NB4 (cell line): ENCODE data around the gene DCD.
A peak's percentile ranks its signal among the peaks of the same experiment; 100 is the strongest.

ENCODE experiments used
- DNase-seq: peaks from one replicate; pipeline ENCODE4 v3.0.0; 2010; ENCODE audit warnings: low read depth
- H3K4me3 ChIP-seq: one replicate; pipeline ENCODE4 v1.5.1; 2011; ENCODE audit warnings: mild to moderate bottlenecking, low read depth, low read length, moderate library complexity
- MYC ChIP-seq: IDR thresholded peaks from 2 replicates; pipeline ENCODE4 v1.6.1; 2011; ENCODE audit warnings: low read depth, low read length
- POLR2A ChIP-seq: IDR thresholded peaks from 2 replicates; pipeline ENCODE4 v1.6.1; 2011; ENCODE audit warnings: mild to moderate bottlenecking; ENCODE audit not compliant: insufficient read length; ENCODE audit errors: extremely low read depth
- TF ChIP-seq, protein P1 (sequence below): IDR thresholded peaks from 2 replicates; pipeline ENCODE4 v1.6.1; 2011; ENCODE audit warnings: low read depth, low read length
- TF ChIP-seq, protein P2 (sequence below): IDR thresholded peaks from one replicate; pipeline ENCODE4 v1.5.1; 2012; ENCODE audit warnings: low read depth, low read length

DCD gene

GRCh38 chr12:54684636-54685630 is 36.8 kb upstream of the DCD start:
- no peak for DNase-seq
- H3K4me3 ChIP-seq, result no peak overlapping the region
- no peak for TF ChIP-seq POLR2A
- TF ChIP-seq, protein P1, sequence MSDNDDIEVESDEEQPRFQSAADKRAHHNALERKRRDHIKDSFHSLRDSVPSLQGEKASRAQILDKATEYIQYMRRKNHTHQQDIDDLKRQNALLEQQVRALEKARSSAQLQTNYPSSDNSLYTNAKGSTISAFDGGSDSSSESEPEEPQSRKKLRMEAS, result no peak
- TF ChIP-seq, protein P2, sequence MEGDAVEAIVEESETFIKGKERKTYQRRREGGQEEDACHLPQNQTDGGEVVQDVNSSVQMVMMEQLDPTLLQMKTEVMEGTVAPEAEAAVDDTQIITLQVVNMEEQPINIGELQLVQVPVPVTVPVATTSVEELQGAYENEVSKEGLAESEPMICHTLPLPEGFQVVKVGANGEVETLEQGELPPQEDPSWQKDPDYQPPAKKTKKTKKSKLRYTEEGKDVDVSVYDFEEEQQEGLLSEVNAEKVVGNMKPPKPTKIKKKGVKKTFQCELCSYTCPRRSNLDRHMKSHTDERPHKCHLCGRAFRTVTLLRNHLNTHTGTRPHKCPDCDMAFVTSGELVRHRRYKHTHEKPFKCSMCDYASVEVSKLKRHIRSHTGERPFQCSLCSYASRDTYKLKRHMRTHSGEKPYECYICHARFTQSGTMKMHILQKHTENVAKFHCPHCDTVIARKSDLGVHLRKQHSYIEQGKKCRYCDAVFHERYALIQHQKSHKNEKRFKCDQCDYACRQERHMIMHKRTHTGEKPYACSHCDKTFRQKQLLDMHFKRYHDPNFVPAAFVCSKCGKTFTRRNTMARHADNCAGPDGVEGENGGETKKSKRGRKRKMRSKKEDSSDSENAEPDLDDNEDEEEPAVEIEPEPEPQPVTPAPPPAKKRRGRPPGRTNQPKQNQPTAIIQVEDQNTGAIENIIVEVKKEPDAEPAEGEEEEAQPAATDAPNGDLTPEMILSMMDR, result no peak
- TF ChIP-seq MYC, result no peak

- H3K4me3 ChIP-seq, result no peak overlapping the region
- DNase-seq, result no peak
- TF ChIP-seq, protein P2, result no peak
- no peak for TF ChIP-seq POLR2A
- TF ChIP-seq, protein P1, result no peak
- no peak for TF ChIP-seq MYC
These were observed 35.2 kb upstream of the DCD start for GRCh38 chr12:54683398-54683797.

DNA sequence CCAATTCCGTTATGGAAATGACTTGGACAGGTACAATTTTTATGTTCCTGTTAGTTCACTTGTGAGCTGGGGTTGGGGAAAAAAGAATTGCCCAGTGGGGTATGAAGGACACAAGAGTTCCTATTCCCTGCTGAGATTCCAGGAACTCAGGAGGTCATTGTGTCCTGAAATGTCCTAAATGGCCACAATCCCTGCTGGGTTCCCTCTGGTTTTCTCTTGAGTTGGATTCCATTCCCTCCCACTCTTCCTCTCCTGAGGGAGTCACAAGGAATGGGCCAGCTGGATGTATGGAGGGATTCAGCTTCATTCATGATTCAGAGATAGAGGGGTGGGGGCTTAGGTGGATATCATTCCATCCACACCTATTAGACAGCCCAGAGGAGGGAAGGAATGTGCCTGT is 34.5 kb upstream of the DCD start:
- no peak overlapping the region for H3K4me3 ChIP-seq
- no peak for DNase-seq
- TF ChIP-seq, protein P1, result no peak
- TF ChIP-seq POLR2A, result no peak
- TF ChIP-seq MYC, result no peak

DNA sequence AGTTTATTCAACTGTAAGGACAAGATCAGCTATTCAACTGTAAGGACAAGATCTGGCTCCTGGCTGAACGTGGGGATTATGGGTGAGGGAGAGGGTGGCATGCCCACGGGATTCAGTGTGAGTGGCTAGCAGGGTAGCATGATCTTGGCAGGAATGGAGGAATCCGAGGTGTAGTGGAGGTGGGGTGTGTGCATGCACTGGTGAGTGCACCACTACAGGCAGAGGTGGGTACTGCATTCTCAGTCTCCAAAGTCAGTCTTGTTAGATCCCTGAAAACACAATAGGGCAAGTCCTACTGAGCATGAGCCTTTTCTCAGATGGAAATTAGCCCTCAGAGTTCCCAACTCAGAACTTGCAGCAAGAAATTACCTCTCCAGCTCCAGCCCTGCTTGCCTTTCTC is 32.2 kb upstream of the DCD start:
- TF ChIP-seq, protein P1, result no peak
- TF ChIP-seq, protein P2, result peak; percentile 80
- DNase-seq, result peak; percentile 54
- H3K4me3 ChIP-seq, result no peak overlapping the region

DNA sequence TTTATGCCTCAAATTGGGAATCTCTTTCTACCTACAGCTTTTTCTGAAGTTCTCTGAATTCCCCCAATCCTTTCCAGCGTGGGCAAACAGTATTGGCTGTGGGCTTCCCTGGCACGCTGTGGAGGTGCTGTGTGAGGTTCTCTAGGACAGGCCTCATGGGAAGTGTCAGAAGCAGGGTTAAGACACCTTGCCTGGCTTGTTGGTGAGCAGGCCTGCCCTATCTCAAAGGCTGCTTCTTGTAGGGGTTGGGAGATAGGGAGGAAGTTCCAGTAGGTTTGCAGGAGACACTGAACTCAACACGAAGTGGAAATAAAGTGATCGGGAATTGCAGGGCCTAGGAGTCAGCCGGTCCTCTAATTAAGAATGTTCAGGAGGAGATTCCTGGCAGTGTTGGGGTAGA is 30.0 kb upstream of the DCD start:
- H3K4me3 ChIP-seq, result no peak overlapping the region
- DNase-seq, result no peak
- TF ChIP-seq POLR2A, result no peak
- TF ChIP-seq MYC, result no peak
- TF ChIP-seq, protein P1, result no peak
- TF ChIP-seq, protein P2, result no peak

DNA sequence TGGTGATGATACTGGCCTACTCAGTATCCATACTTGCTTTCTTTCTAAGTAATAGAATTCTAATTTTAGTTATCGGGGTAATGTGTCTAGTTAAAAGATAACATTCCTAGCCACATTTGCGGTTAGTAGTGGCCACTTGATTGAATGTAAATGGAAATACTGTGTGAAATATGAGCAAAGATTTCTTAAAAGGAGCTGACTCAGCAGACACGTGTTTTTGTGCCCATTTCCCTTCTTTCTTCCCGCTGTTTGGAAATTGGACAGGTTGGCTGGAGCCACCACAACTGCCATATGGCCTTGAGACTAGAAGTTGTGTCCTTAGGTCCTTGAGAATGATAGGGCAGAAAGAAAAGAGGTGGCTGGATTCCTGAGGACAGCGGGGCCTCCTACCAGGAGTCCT is 19.8 kb upstream of the DCD start:
- no peak overlapping the region for H3K4me3 ChIP-seq
- TF ChIP-seq, protein P2, result no peak
- DNase-seq, result no peak
